Raji (cell line): ENCODE data around the gene ASXL1.

ENCODE experiments used
- POLR2A ChIP-seq: IDR thresholded peaks from 2 replicates; pipeline ENCODE4 v1.6.1; 2011; ENCODE audit warnings: low read depth, low read length, control low read depth; ENCODE audit not compliant: insufficient read depth

ASXL1 gene

DNA sequence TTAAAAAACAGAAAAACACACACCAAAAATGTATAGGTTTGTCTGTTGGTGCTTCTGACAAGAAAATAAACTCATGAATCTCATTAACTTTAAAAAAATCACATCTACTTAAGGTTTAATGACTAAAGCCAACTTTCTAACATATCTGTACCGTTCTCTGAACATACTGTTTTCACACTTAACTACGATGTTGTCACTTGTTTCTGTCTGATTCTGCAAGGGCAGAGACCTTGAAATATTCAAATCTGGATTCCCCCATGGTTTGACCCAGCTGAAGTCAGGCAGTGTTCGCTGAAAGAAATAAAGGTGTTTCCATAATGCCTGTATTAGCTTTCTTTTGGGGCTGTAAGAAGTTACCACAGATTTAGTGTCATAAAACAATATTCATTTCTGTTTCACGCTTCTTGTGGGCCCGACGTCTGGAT is 2.7 kb upstream of the ASXL1 start:
- TF ChIP-seq POLR2A, result peak; percentile 39; the same call in 1 of the 2 replicates

DNA sequence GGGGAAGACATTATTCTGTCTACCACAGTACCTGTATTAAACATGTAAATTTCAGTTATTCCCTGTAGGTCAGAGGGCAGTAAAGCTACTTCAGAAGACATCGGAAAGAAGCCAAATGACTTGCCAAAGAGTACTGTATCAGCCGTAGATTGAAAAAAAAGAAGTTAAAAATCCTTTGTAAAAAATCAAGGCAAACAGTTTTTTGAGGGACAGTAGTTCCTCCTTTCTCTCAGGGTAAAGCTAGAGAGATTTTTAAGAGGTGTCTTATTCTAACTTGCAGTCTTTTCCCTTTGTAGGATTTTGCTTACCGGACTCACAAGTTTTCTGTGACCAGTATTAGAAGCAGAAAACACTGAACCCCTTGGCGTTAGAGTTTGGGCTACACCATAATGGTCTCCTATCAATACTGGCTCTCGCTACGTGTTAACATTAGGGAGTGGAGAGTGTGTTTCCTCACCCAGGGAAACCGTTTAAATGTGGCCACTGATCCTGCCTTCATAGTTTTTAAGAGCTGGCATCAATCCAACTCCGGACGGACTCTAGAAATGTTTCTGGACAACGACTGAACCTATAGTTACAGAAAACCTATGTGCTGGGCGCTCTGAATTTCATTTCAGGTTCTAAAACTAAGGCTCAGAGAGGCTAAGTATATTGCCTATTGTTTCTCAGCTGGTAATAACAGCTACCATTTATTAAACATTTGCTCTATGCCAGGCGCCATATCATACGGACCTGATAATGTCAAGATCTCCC is 1.3 kb upstream of the ASXL1 start:
- no peak for TF ChIP-seq POLR2A

- TF ChIP-seq POLR2A, result no peak
Measured at GRCh38 chr20:32357375-32357868, 709 bp upstream of the ASXL1 start.

GRCh38 chr20:32358632-32358882 is 426 bp downstream of the ASXL1 start:
- TF ChIP-seq POLR2A, result no peak

- TF ChIP-seq POLR2A, result peak; percentile 66
Measured at GRCh38 chr20:32358883-32359632, 927 bp downstream of the ASXL1 start.

DNA sequence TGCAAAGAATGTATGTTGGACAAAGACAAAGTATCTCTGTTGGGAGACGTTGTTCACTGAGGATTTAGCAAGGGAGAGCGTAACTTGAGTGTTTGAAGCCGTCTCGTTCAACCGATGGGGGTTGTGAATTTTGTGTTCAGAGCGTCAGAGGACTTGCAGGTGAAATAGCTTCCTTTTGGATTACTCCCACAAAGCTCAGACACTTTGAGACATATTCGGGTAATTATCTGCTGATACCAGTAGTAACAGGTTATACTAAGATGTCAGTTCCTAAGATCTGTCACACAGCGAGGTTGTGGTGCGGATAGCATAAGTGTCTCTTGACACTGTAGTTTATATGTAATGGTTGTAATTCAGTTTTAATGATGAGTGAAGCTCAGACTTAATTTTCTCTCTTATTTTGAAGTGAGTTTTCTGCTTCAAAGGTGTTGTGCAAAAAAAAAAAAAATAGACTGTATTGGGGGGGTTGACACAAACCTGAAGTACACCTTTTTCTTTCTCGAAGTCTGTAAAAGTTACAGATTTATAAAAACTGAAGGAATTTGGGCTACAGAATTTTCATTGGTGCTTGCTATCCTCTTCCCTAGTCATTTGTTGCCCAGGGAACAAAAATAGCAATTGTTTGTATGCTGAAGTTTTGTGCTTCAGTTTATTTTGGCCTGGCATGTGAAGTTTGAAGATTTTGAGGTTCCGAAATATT is 1.7 kb downstream of the ASXL1 start:
- no peak for TF ChIP-seq POLR2A

DNA sequence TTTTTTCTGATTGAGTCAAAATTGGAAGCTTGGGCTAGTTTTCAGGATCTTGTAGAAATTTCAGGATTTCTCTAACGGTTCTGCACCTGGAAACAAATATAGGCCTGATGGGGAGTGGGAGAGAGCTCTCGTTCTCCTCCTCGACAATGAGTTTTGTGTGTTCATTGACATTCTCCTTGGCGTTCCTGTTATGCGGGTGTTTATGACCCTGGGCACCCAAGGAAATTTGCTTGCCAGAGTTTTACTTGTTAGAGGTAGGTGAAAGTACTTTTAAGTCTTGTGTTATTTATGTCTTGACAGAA is 2.2 kb downstream of the ASXL1 start:
- no peak for TF ChIP-seq POLR2A

DNA sequence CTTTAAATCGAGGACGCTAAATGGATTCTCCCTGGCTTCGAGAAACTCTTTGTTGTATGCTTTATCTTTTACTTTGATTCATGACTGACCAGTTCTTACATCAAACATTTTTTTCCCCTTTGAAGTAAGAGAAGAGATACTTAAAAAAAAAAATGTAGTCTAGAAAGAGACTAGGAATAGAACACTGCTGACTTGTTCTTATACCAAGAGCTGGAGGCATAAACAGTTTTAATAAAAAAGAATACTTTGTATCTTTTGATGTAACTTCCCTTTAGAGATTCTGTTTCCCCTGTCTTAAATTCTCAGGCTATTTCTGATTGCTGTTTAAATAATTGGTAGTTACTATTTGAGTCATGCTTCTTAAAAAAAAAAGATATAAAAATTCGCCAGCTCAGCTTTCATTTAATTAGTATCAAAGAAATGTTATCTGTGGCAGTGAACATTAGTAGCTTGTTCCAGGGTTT is 4.8 kb downstream of the ASXL1 start:
- TF ChIP-seq POLR2A, result no peak

DNA sequence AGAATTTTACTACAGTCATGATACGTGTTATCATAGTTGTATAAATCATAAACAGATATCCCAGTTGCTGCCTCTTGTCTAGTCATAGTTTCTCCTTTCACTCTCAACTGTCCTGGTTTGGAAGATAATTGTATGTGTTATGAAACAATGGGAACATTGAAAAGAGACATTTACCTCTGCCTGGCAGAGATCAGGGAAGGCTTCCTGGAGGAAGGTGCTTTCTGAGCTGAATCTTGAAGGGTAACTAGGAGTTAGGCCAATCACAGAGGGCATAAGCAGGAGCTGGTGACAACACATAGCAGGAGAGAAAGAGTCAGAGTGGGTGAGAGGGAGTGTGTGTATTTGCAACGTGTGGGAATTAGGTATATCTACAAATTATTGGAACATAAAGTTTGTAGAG is 5.4 kb downstream of the ASXL1 start:
- no peak for TF ChIP-seq POLR2A

GRCh38 chr20:32364554-32365208 is 6.5 kb downstream of the ASXL1 start:
- TF ChIP-seq POLR2A, result no peak

DNA sequence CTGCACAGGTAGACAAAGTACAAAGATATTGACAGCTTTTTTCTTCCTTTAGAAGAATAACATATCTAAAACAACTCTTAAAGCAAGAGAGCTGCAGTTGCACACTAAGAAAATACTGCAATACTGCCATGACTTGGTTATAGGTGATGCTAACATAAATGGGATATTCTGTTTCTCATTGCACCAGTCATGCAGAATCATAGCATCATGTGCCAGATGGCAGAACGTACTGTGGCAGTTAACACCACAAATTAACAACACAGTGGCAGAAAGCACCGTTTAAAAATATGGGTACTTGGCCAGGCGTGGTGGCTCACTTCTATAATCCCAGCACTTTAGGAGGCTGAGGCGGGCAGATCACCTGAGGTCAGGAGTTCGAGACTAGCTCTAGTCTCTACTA is 7.4 kb downstream of the ASXL1 start:
- no peak for TF ChIP-seq POLR2A

- TF ChIP-seq POLR2A, result no peak
Measured at GRCh38 chr20:32366380-32366779, 8.2 kb downstream of the ASXL1 start.

- no peak for TF ChIP-seq POLR2A
Measured at GRCh38 chr20:32368323-32368722, 10.2 kb downstream of the ASXL1 start.

GRCh38 chr20:32368925-32369324 is 10.8 kb downstream of the ASXL1 start:
- no peak for TF ChIP-seq POLR2A

DNA sequence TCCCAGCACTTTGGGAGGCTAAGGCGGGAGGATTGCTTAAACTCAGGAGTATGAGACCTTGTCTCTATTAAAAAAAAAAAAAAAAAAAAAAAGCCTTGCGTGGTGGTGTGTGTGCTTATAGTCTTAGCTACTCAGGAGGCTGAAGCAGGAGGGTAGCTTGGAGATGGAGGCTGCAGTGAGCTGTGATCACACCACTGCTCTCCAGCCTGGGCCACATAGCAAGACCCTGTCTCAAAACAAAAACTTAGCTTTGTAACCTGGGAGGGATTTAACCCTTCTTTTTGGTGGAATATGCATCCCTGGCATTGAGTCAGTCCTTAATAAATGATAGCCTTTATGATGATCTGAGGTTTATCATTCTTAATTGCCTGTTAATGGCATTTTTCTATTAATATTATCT is 12.8 kb downstream of the ASXL1 start:
- TF ChIP-seq POLR2A, result no peak

DNA sequence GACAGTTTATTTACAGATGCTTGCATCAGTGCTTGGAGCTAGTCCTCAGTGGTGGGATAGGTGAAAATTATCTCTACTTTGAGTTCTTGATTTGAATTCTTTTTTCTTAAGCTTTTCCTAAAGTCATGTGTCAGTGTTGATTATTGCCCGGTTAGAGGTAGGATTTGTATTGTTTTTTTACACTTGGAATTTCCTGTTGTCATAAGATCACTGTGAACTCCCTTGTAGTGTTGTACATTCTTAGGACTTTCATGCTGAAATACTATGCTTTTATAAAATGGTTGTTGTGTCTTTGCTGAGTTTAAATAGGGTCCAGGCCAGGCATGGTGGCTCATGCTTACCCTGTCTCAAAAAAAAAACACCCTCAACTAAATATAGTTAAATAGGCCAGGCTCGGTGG is 20.3 kb downstream of the ASXL1 start:
- no peak for TF ChIP-seq POLR2A

- no peak for TF ChIP-seq POLR2A
Measured at GRCh38 chr20:32380745-32381144, 22.6 kb downstream of the ASXL1 start.
